MM.1S (cell line): ENCODE results near the gene FLT4.

Experiments used
- DNase-seq: peaks from one replicate; pipeline ENCODE4 v3.0.0-alpha.2; 2015
- H2AFZ ChIP-seq: fragments of 300-600 bp; sonication (generic); 2 replicates; pipeline ENCODE4 v1.6.0; 2016; ENCODE audit warnings: antibody characterized with exemption, low read length
- H3F3A ChIP-seq: fragments of 300-600 bp; sonication (generic); 2 replicates; pipeline ENCODE4 v1.6.1; 2016; ENCODE audit warnings: mild to moderate bottlenecking, antibody characterized with exemption, low read length, moderate library complexity, mixed read lengths; ENCODE audit not compliant: insufficient read depth
- H3K27ac ChIP-seq: fragments of 300-600 bp; sonication (generic); 2 replicates; pipeline ENCODE4 v1.5.1; 2016; ENCODE audit warnings: mild to moderate bottlenecking, low read length
- H3K27me3 ChIP-seq: fragments of 300-600 bp; sonication (generic); replicated peaks from 2 replicates; pipeline ENCODE4 v1.6.0; 2016; ENCODE audit warnings: low read length; ENCODE audit not compliant: insufficient read depth
- H3K36me3 ChIP-seq: fragments of 300-600 bp; sonication (generic); replicated peaks from 2 replicates; pipeline ENCODE4 v1.6.1; 2016; ENCODE audit warnings: mild to moderate bottlenecking, low read length, mixed read lengths; ENCODE audit not compliant: insufficient read depth
- H3K4me1 ChIP-seq: fragments of 300-600 bp; sonication (generic); 2 replicates; pipeline ENCODE4 v1.6.1; 2016; ENCODE audit warnings: low read length, mixed read lengths
- H3K4me2 ChIP-seq: fragments of 300-600 bp; sonication (generic); 2 replicates; pipeline ENCODE4 v1.6.0; 2016; ENCODE audit warnings: low read depth, low read length
- H3K4me3 ChIP-seq: fragments of 300-600 bp; sonication (generic); 2 replicates; pipeline ENCODE4 v1.5.1; 2016; ENCODE audit warnings: low read length, mixed read lengths
- H3K79me2 ChIP-seq: fragments of 300-600 bp; sonication (generic); 2 replicates; pipeline ENCODE4 v1.6.1; 2016; ENCODE audit warnings: mixed run types, low read length, mixed read lengths
- H3K9ac ChIP-seq: fragments of 300-600 bp; sonication (generic); 2 replicates; pipeline ENCODE4 v1.6.1; 2016; ENCODE audit warnings: low read length, mixed read lengths
- H3K9me2 ChIP-seq: fragments of 300-600 bp; sonication (generic); replicated peaks from 2 replicates; pipeline ENCODE4 v1.6.1; 2016; ENCODE audit warnings: mild to moderate bottlenecking, low read length, mixed read lengths; ENCODE audit not compliant: insufficient read depth
- H3K9me3 ChIP-seq: fragments of 300-600 bp; sonication (generic); replicated peaks from 2 replicates; pipeline ENCODE4 v1.6.1; 2016; ENCODE audit warnings: mild to moderate bottlenecking, low read length, mixed read lengths; ENCODE audit not compliant: insufficient read depth
- H4K20me1 ChIP-seq: fragments of 300-600 bp; sonication (generic); 2 replicates; pipeline ENCODE4 v1.6.1; 2016; ENCODE audit warnings: mild to moderate bottlenecking, low read length, moderate library complexity, mixed read lengths; ENCODE audit not compliant: insufficient read depth
- CTCF ChIP-seq: fragments of 300-600 bp; sonication (generic); IDR thresholded peaks from 2 replicates; pipeline ENCODE4 v1.5.1; 2016; ENCODE audit warnings: antibody characterized with exemption, low read length, mixed read lengths
- EZH2 ChIP-seq: fragments of 300-600 bp; sonication (generic); optimal IDR thresholded peaks from 2 replicates; pipeline ENCODE3; 2017; ENCODE audit warnings: low read depth, mild to moderate bottlenecking, antibody characterized with exemption, low read length, mixed read lengths
- EZH2phosphoT487 ChIP-seq: fragments of 300-600 bp; sonication (generic); IDR thresholded peaks from 2 replicates; pipeline ENCODE4 v1.6.1; 2018; ENCODE audit warnings: antibody characterized with exemption, low read length

FLT4 gene

GRCh38 chr5:180599590-180599914 is 49.8 kb downstream of the FLT4 start:
- peaks cover 68% of the 10 kb centered on the region for H3K27me3 ChIP-seq
- no peak overlapping the region for H3K4me2 ChIP-seq
- H4K20me1 ChIP-seq, result no peaks in the 10 kb centered on the region
- H2AFZ ChIP-seq, result no peak overlapping the region
- no peak overlapping the region for H3K27ac ChIP-seq
- no peak overlapping the region for H3K9ac ChIP-seq
- H3F3A ChIP-seq, result no peaks in the 10 kb centered on the region
- no peak overlapping the region for H3K4me3 ChIP-seq
- no peak for DNase-seq
- H3K4me1 ChIP-seq, result no peaks in the 10 kb centered on the region
- no peaks in the 10 kb centered on the region for H3K36me3 ChIP-seq
- H3K9me3 ChIP-seq, result no peaks in the 10 kb centered on the region
- H3K9me2 ChIP-seq, result no peaks in the 10 kb centered on the region
- no peaks in the 10 kb centered on the region for H3K79me2 ChIP-seq
- TF ChIP-seq CTCF (no peak), EZH2 (no peak), EZH2phosphoT487 (no peak)

GRCh38 chr5:180598797-180599589 is 50.4 kb downstream of the FLT4 start:
- no peak overlapping the region for H2AFZ ChIP-seq
- no peaks in the 10 kb centered on the region for H3K9me2 ChIP-seq
- no peak for DNase-seq
- no peaks in the 10 kb centered on the region for H4K20me1 ChIP-seq
- H3K4me3 ChIP-seq, result no peak overlapping the region
- H3K27ac ChIP-seq, result no peak overlapping the region
- no peaks in the 10 kb centered on the region for H3K36me3 ChIP-seq
- H3K4me1 ChIP-seq, result no peaks in the 10 kb centered on the region
- TF ChIP-seq CTCF (no peak), EZH2 (no peak), EZH2phosphoT487 (no peak)
- no peaks in the 10 kb centered on the region for H3K9me3 ChIP-seq
- H3K9ac ChIP-seq, result no peak overlapping the region
- H3F3A ChIP-seq, result no peaks in the 10 kb centered on the region
- H3K27me3 ChIP-seq, result peaks cover 67% of the 10 kb centered on the region
- H3K4me2 ChIP-seq, result no peak overlapping the region
- no peaks in the 10 kb centered on the region for H3K79me2 ChIP-seq

- no peak for DNase-seq
- H3F3A ChIP-seq, result no peaks in the 10 kb centered on the region
- H3K4me1 ChIP-seq, result no peaks in the 10 kb centered on the region
- no peak overlapping the region for H2AFZ ChIP-seq
- TF ChIP-seq CTCF, result no peak
- TF ChIP-seq EZH2phosphoT487, result no peak
- no peak for TF ChIP-seq EZH2
- no peaks in the 10 kb centered on the region for H3K79me2 ChIP-seq
- H3K27me3 ChIP-seq, result peaks cover 69% of the 10 kb centered on the region
- no peak overlapping the region for H3K4me3 ChIP-seq
- no peaks in the 10 kb centered on the region for H3K9me2 ChIP-seq
- no peaks in the 10 kb centered on the region for H3K9me3 ChIP-seq
- no peak overlapping the region for H3K9ac ChIP-seq
- H4K20me1 ChIP-seq, result no peaks in the 10 kb centered on the region
- no peaks in the 10 kb centered on the region for H3K36me3 ChIP-seq
- no peak overlapping the region for H3K27ac ChIP-seq
- no peak overlapping the region for H3K4me2 ChIP-seq
Observed at GRCh38 chr5:180598316-180598701, 51.1 kb downstream of the FLT4 start.
